Activated T-cell treated with anti-CD3 and anti-CD28 coated beads for 24 hours (primary cell): ENCODE results near the gene PLEKHN1.
A peak's percentile ranks its signal among the peaks of the same experiment; 100 is the strongest.
"Not testable (repeated sequence)": the region's sequence is repeated elsewhere in the genome, so short reads cannot be mapped to it uniquely, and the experiment has no call there.

Experiments
- DNase-seq: peaks from one replicate; pipeline ENCODE4 v3.0.0-alpha.2; 2020; ENCODE audit warnings: low read depth

The PLEKHN1 gene

GRCh38 chr1:942411-942821 lies 23.9 kb upstream of the PLEKHN1 start:
- no peak for DNase-seq

GRCh38 chr1:942864-943533 lies 23.3 kb upstream of the PLEKHN1 start:
- DNase-seq, result no peak

GRCh38 chr1:943545-944340 lies 22.5 kb upstream of the PLEKHN1 start:
- no peak for DNase-seq

DNA sequence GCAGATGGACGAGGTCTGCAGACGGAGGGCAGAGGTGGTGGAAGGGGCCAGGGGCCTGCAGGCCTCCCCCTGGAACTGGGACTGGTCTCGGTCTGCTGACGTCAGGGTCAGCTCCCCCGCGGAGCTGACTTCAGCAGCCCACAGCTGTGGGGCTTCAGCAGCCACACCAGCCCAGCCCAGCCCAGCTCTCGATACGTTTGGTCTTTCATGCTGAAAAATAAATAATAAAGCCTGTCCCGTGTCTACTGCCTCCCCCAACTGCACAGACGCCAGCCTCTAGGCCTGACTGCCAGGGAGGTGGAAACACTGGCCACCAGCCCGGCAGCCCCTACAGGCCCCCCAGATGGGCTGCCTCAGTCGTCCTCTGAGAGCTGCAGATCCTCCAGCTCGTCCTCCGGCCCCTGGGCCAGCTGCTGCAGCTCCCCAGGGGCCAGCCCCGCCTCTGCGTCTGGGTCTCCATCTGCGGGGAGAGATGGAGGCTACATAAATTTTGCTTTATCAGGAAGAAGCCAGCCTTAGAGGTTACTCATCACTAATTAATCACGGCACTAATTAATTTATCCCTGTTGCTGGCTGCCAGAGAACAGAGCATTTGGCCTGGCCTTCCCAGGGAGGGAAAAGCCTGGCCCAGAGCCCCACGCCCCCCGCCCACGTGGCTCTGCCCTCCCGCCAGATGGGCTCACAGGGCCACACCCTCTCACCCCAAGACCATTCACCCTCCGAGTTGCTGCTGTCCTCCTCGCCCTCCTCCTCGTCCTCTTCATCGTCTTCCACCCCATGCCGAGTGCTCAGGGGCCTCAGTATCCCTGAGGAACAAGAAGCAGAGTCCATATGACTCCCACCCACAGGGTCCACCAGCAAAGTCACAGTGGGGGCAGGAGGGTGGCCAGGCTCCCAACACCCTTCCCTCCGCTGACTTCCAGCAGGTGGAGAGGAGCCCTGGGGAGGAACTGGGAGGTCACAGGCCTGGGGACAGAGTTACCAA lies 21.6 kb upstream of the PLEKHN1 start:
- DNase-seq, result no peak

GRCh38 chr1:945688-946556 lies 20.4 kb upstream of the PLEKHN1 start:
- DNase-seq, result no peak

- not testable (repeated sequence) for DNase-seq
Observed at GRCh38 chr1:946811-947210, 19.5 kb upstream of the PLEKHN1 start.

DNA sequence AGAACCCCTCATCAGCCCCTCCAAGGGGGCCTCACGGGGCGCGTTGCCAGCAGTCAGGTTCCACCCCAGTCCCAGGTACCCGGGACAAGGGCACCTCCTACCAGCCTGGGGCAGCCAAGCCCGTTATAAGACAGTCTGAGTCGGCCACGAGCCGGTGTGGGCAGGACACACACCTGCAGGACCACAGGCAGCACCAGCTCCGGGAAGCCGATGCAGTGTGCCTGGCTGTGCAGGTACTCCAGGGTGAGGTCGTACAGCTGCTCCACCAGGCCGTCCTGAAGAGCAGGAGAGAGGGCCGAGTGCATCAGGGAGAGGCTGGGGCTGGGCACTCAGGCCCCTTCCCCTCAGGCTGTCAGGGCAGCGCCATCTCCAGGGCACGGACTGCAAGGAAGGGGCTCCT lies 18.3 kb upstream of the PLEKHN1 start:
- no peak for DNase-seq

DNA sequence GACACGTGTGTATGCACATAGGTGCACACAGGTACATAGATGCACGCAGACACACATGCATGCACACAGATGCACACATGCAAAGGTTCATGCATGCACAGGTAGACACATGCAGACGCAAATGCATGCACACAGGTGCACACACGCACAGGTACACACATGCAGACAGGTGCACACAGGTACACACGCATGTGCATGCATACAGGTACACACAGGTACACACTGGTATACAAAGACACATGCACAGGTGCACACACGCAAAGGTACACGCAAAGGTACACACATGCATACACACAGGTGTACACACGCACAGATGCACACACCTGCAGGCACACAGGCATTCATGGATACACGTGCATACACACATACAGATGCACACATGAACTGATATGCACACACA lies 16.0 kb upstream of the PLEKHN1 start:
- no peak for DNase-seq

GRCh38 chr1:950881-951280 lies 15.4 kb upstream of the PLEKHN1 start:
- DNase-seq, result no peak

DNA sequence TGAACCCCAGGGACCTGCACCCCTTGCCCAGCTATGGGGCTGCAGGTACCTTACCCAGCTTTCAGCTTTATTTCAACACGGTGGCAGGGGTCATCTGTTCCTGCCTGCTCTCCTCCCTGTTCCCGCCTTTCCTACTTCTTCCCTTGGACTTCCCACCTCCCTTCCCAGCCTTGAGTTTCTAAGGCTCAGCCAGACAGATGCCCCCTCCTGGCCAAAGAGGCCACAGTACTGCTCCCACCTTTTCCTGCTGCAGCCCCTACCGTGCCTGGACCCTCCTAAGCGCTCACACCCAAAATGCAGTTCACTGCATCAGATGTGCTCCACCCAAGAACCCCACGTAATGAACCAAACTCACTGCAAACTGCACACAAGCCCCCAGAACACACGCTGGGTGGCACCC lies 14.9 kb upstream of the PLEKHN1 start:
- DNase-seq, result no peak

DNA sequence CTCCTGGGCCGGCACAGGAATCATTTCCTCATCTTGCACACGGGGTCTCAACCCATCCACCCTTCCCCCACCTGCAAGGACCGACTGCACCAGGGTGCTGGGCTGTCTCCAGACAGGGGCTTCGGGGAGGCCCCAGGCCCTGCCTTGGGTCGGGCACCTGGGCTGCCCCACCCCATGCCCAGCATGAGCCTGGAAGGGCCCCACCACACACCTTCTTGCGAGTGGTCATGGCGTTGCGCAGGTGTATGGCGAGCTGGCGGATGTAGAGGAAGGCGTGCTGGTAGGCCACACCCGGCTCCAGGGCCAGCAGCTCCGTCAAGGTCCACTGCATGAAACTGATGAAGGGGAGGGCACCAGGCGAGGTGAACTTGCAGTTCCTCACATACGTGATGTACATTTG lies 14.1 kb upstream of the PLEKHN1 start:
- DNase-seq, result no peak

DNA sequence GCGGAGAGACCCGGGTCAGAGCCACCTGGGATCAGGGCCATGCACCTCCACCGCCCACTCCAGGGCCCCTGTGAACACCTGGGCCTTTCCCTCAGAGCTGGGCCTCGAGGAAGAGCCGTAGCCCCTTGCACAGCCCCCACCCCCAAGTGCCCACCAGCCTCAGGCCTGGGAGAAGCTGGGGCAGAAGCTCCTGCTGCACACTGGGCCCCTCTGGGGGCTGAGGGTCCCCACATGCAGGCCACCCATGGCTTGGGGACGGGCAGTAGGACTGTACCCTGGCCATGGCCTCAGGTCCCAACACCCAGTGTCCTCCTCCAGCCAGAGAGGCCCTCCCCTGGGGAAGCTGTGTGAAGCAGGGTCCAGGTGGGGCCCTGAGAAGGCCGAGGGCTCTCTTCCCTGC lies 13.7 kb upstream of the PLEKHN1 start:
- no peak for DNase-seq

- no peak for DNase-seq
Observed at GRCh38 chr1:953524-954320, 12.6 kb upstream of the PLEKHN1 start.

- no peak for DNase-seq
Observed at GRCh38 chr1:954927-955326, 11.4 kb upstream of the PLEKHN1 start.

DNA sequence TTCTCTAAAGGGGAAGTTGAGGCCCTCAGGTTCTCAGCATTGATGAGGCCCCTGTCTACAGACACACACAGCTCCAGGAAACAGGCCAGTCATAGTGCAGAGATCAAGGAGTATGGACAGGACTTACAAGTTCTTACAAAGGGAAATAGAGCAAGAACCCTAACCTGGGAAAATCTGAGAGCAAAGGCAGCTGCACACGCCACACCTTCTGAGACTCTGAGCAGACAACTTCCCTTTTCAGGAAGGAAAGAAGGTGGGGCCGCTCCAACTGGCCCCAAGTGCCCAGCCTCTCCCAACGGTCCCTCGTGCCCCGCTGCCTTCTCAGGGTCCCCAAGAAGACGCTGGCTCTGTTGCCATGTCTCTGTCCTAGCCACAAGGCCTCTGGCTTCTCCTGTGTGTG lies 10.8 kb upstream of the PLEKHN1 start:
- DNase-seq, result no peak

GRCh38 chr1:956636-957035 lies 9.6 kb upstream of the PLEKHN1 start:
- no peak for DNase-seq

DNA sequence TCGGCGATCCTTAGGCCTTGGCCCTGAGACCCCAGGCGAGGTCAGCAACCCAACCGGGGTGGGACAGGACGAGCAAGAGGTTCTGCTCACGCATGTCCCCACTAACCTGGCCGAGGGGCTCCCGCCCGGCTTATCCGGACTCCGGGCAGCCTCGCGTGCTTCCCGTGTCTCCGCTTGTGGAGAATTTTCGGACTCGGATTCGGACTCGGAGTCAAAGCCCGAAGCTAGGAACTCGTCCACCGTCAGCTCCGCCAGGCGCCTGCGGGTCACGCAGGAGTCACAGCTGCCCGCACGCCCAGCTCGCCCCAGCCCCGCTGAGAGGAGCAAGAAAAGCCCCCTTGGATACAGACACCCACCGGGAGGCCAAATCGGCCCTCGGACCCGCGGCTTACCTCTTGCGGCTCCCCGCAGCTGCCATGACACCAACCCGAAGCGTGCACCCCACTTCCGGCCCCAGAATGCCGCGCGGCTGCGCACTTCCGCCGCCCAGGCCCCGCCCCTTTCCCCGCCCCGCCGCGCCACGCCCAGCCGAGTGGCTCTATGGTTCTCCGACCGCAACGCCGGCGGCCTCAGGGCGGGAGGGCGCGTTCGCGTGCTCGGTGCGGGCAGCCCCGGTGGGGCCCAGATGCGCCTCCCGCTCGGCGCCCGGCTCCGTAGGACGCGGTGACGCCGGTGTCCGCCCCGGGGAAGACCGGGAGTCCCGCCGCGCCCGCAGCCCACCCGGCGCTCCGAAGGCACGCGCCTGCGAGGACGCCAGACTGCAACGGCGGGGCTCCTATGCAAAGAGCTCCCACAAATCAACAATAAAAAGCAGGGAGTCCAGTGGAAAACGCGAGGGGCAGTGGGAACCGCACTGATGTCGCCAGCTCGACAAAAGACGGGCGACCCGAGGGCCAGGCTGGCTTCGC lies 7.2 kb upstream of the PLEKHN1 start, which contains the start of gene NOC2L:
NOC2L (minus strand) TSS at position 434 of the 908 bp plus-strand sequence; CDS start at position 418, 16 bp downstream.
- DNase-seq, result peak; percentile 99

GRCh38 chr1:959731-960362 lies 6.4 kb upstream of the PLEKHN1 start:
- no peak for DNase-seq
